HTERT RPE-1 (cell line): ENCODE data around the gene OR6P1.

Experiments used
- in situ Hi-C: fragments of 300-500 bp; cut with MboI; formaldehyde crosslinking; loops from 4 replicates; pipeline ENCODE4 v1.14.3; 2020; ENCODE audit warnings: low sequenced_read_pairs

OR6P1 gene

GRCh38 chr1:158570480-158570879 is at the start of gene OR6P1:
Gene OR6P1, minus strand, starts transcription at chr1:158570580. Its CDS starts 6,976 bp downstream, at chr1:158563604.
- in situ Hi-C loops, result no loop called here

GRCh38 chr1:158613764-158614163 is 43.4 kb upstream of the OR6P1 start:
- in situ Hi-C loops, result no loop called here

- in situ Hi-C loops, result no loop called here
Observed at GRCh38 chr1:158611916-158612315, 41.5 kb upstream of the OR6P1 start.

GRCh38 chr1:158607296-158607695 is 36.9 kb upstream of the OR6P1 start:
- in situ Hi-C loops, result no loop called here

- in situ Hi-C loops, result no loop called here
Observed at GRCh38 chr1:158604968-158605367, 34.6 kb upstream of the OR6P1 start, which contains the start of gene OR10Z1. Gene OR10Z1, plus strand, starts transcription at chr1:158605268. Its CDS starts 1,171 bp downstream, at chr1:158606439.

- in situ Hi-C loops, result no loop called here
Observed at GRCh38 chr1:158600735-158601134, 30.4 kb upstream of the OR6P1 start.

- in situ Hi-C loops, result no loop called here
Observed at GRCh38 chr1:158586942-158587341, 16.6 kb upstream of the OR6P1 start.

GRCh38 chr1:158583962-158584361 is 13.6 kb upstream of the OR6P1 start:
- in situ Hi-C loops, result no loop called here

- in situ Hi-C loops, result no loop called here
Observed at GRCh38 chr1:158579733-158580132, 9.4 kb upstream of the OR6P1 start, which contains the start of gene OR10X1. Gene OR10X1, minus strand, starts transcription at chr1:158579899. Its CDS starts 0 bp downstream, at chr1:158579899.

- in situ Hi-C loops, result no loop called here
Observed at GRCh38 chr1:158577561-158577960, 7.2 kb upstream of the OR6P1 start.

- in situ Hi-C loops, result no loop called here
Observed at GRCh38 chr1:158572226-158572625, 1.8 kb upstream of the OR6P1 start.

- in situ Hi-C loops, result no loop called here
Observed at GRCh38 chr1:158564608-158565007, 5.8 kb downstream of the OR6P1 start.

- in situ Hi-C loops, result no loop called here
Observed at GRCh38 chr1:158563853-158564252, 6.5 kb downstream of the OR6P1 start.

GRCh38 chr1:158559696-158560095 is 10.7 kb downstream of the OR6P1 start:
- in situ Hi-C loops, result no loop called here

- in situ Hi-C loops, result no loop called here
Observed at GRCh38 chr1:158554352-158554751, 16.0 kb downstream of the OR6P1 start, which contains the start of gene OR6Y1. Gene OR6Y1, minus strand, starts transcription at chr1:158554405. Its CDS starts 6,300 bp downstream, at chr1:158548105.

GRCh38 chr1:158552296-158552695 is 18.1 kb downstream of the OR6P1 start:
- in situ Hi-C loops, result no loop called here

- in situ Hi-C loops, result no loop called here
Observed at GRCh38 chr1:158547533-158547932, 22.8 kb downstream of the OR6P1 start.

- in situ Hi-C loops, result no loop called here
Observed at GRCh38 chr1:158537609-158538008, 32.8 kb downstream of the OR6P1 start.

GRCh38 chr1:158534496-158534895 is 35.9 kb downstream of the OR6P1 start:
- in situ Hi-C loops, result no loop called here

GRCh38 chr1:158527190-158527815 is 43.1 kb downstream of the OR6P1 start:
- in situ Hi-C loops, result no loop called here

- in situ Hi-C loops, result no loop called here
Observed at GRCh38 chr1:158521666-158522058, 48.7 kb downstream of the OR6P1 start.

GRCh38 chr1:158520955-158521665 is 49.3 kb downstream of the OR6P1 start:
- in situ Hi-C loops, result no loop called here
